Heart right ventricle (tissue), 16 donors: ENCODE measurements around the gene PLCB4. TPM values are rescaled to one million over a fixed set of nuclear protein-coding genes. Genes with fewer than 3 reads are reported as not detected.

ENCODE experiments used
- ATAC-seq, 8 donors: fragments of 200-7000 bp; cut with Tn5 transposase; one replicate each; pipeline ENCODE4 v1.9.1; 2020; ENCODE audit warnings: mild to moderate bottlenecking in 8 of 8, moderate library complexity in 8 of 8, moderate number of reproducible peaks in 1 of 8
- DNase-seq, 2 donors: peaks; one replicate each; pipeline ENCODE4 v3.0.0-alpha.2; 2020
- H3K27ac ChIP-seq, 10 donors: fragments of 200-600 bp; sonication (generic) in 2 of 10; one replicate each; pipeline versions ENCODE4 v1.5.0 to v1.8.0; 2020 to 2022; ENCODE audit warnings: mild to moderate bottlenecking in 3 of 10
- H3K27me3 ChIP-seq, 7 donors: fragments of 200-600 bp; one replicate each; pipeline ENCODE4 v1.8.0; 2021 to 2022; ENCODE audit warnings: mild to moderate bottlenecking in 2 of 7
- H3K36me3 ChIP-seq, 9 donors: fragments of 200-600 bp; sonication (generic) in 1 of 9; one replicate each; pipeline versions ENCODE4 v1.5.0 to v1.8.0; 2020 to 2022; ENCODE audit warnings: mild to moderate bottlenecking in 2 of 9
- H3K4me1 ChIP-seq, 9 donors: fragments of 200-600 bp; sonication (generic) in 1 of 9; one replicate each; pipeline versions ENCODE4 v1.5.0 to v1.8.0; 2020 to 2022; ENCODE audit warnings: mild to moderate bottlenecking in 4 of 9
- H3K4me3 ChIP-seq, 10 donors: fragments of 200-600 bp; sonication (generic) in 2 of 10; one replicate each; pipeline versions ENCODE4 v1.5.0 to v1.8.0; 2020 to 2022; ENCODE audit warnings: mild to moderate bottlenecking in 7 of 10, moderate library complexity in 2 of 10
- H3K9me3 ChIP-seq, 11 donors: fragments of 200-600 bp in 10 of 11; sonication (generic) in 2 of 11; one replicate each; pipeline versions ENCODE4 v1.5.0 to v1.8.0; 2013 to 2022; ENCODE audit warnings: mild to moderate bottlenecking in 2 of 11, control low read depth in 1 of 11, moderate library complexity in 1 of 11
- CTCF ChIP-seq, 9 donors: fragments of 200-600 bp; sonication (generic) in 2 of 9; IDR thresholded peaks; one replicate each; pipeline versions ENCODE4 v1.5.0 to v1.8.0; 2021 to 2022; ENCODE audit warnings: antibody characterized with exemption in 9 of 9, mild to moderate bottlenecking in 5 of 9, moderate library complexity in 1 of 9
- WGBS, 2 donors: extraction: QIAGEN DNeasy Blood & Tissue Kit; methylation state at CpG; one replicate each; pipeline ENCODE4 v1.1.7; 2013; ENCODE audit warnings: inconsistent platforms in 1 of 2; 5-methylcytosine and 5-hydroxymethylcytosine counted together
- intact Hi-C, 10 donors: fragments of 100-400 bp; cut with DNase I; formaldehyde crosslinking; loops; one replicate each; pipeline versions ENCODE4 v1.11.1 to v1.14.2; 2022
- polyA plus RNA-seq, 2 donors: library from polyadenylated mRNA; stranded (reverse); fragments of 200-250 nt; gene quantifications; one replicate each; pipeline ENCODE4 v1.2.3, GENCODE V29; 2013
- total RNA-seq, 10 donors: library from RNA; stranded (reverse); fragmentation: NEBNext Ultra II Directional in 3 of 10; extraction: Animal tissue kit (Norgen Biotek cat#: 25700) in 3 of 10; gene quantifications; one replicate each; pipeline versions ENCODE4 v1.2.1 to v1.2.4, GENCODE V29; 2021 to 2023
- donor health status: Arrhythmogenic right ventricular cardiomyopathy.
- donor health status: ischemic (EF 13 %, LVEDD 7.1; RV severe dilation, severe dysfunction).
- donor health status: healthy with polysubstance abuse.
- donor health status: DM: no; HTN: yes; CAD: no.
- donor health status: DM: no; HTN: no; CAD: no.
- donor health status: ischemic (EF 25% LVEDD 6.9; RV normal size, moderate dysfunction).
- donor health status: ischemic (EF 25% LVEDD 5.7; RV mildly dilated, moderate dysfunction).
- donor health status: healthy.
- donor health status: DM: yes; HTN: yes; CAD: no.
- donor health status: Ischemic cardiomyopathy.
- donor health status: ischemic (EF 35%, LVEDD 5.7; RV mildly dilated, moderate dysfunction).
- donor health status: nonischemic (EF 11% LVEDD 7.7; RV severe dilation, severe dysfunction).
- donor health status: DM: yes; HTN: yes; CAD: no.
- donor health status: PGD.
- donor health status: ischemic (EF 29% LVEDD 5.4; RV normal size, mild dysfunction).
- donor health status: nonischemic (EF 23%, LVEDD 6.1; RV moderate dilation, normal function).

The PLCB4 gene
- total and polyA plus RNA-seq, 12 donors = 3.6 to 33.3 (median 28.4) TPM

GRCh38 chr20:9186396-9186795 is 117.5 kb downstream of the PLCB4 start:
- peaks cover 0 to 23% (median 8%) of the 10 kb centered on the region in 9 donors for H3K4me1 ChIP-seq
- H3K27ac ChIP-seq = no peak overlapping the region
- ATAC-seq (no peak), DNase-seq (no peak)
- no peak overlapping the region for H3K4me3 ChIP-seq
- 41 to 55% methylated on average over 5 of the region's 5 CpGs for WGBS, 2 donors
- TF ChIP-seq CTCF (IDR thresholded peaks at IDR 0.05) = no peak
- intact Hi-C loops = no loop called here
- H3K36me3 ChIP-seq = no peaks in the 10 kb centered on the region
- H3K9me3 ChIP-seq = no peaks in the 10 kb centered on the region
- no peaks in the 10 kb centered on the region for H3K27me3 ChIP-seq

- intact Hi-C loops = no loop called here
- Histone ChIP-seq H3K36me3 (no peaks in the 10 kb centered on the region), H3K9me3 (no peaks in the 10 kb centered on the region), H3K27me3 (no peaks in the 10 kb centered on the region), H3K4me1 (peaks cover 0 to 37% (median 19%) of the 10 kb centered on the region in 9 donors), H3K4me3 (no peak overlapping the region), H3K27ac (no peak overlapping the region)
- ATAC-seq (no peak), DNase-seq (no peak)
- 89 to 91% methylated on average over 6 of the region's 6 CpGs for WGBS, 2 donors
- TF ChIP-seq CTCF (IDR thresholded peaks at IDR 0.05) = no peak
Measured at GRCh38 chr20:9195031-9195430, 126.1 kb downstream of the PLCB4 start.

- Histone ChIP-seq H3K27me3 (no peaks in the 10 kb centered on the region), H3K36me3 (no peaks in the 10 kb centered on the region), H3K9me3 (no peaks in the 10 kb centered on the region), H3K4me3 (no peak overlapping the region), H3K27ac (no peak overlapping the region), H3K4me1 (peaks cover 0 to 47% (median 19%) of the 10 kb centered on the region in 9 donors)
- no peak for DNase-seq
- intact Hi-C loops = no loop called here
- WGBS, 2 donors = 37 to 48% methylated on average over 1 of the region's 1 CpG
- no peak for TF ChIP-seq CTCF (IDR thresholded peaks at IDR 0.05)
- ATAC-seq = no peak
Measured at GRCh38 chr20:9196110-9196509, 127.2 kb downstream of the PLCB4 start.

- H3K27me3 ChIP-seq = no peaks in the 10 kb centered on the region
- ATAC-seq (no peak), DNase-seq (no peak)
- no peak overlapping the region for H3K27ac ChIP-seq
- intact Hi-C loops = no loop called here
- H3K4me3 ChIP-seq = no peak overlapping the region
- H3K4me1 ChIP-seq = peaks cover 0 to 55% (median 27%) of the 10 kb centered on the region in 9 donors
- no peaks in the 10 kb centered on the region for H3K9me3 ChIP-seq
- no peaks in the 10 kb centered on the region for H3K36me3 ChIP-seq
- no peak for TF ChIP-seq CTCF (IDR thresholded peaks at IDR 0.05)
Measured at GRCh38 chr20:9198460-9198859, 129.6 kb downstream of the PLCB4 start.
